Measurements from ENCODE around the gene TAF11. TPM values are rescaled to one million over a fixed set of nuclear protein-coding genes. Genes with fewer than 3 reads are reported as not detected.
"Not testable (repeated sequence)": the region's sequence is repeated elsewhere in the genome, so short reads cannot be mapped to it uniquely, and the experiment has no call there.

TAF11 gene
- total RNA-seq, 1 donor from 2014 or later, result 17.7 TPM

- no peak for DNase-seq (ENCODE audit: low spot score)
These were observed 22.7 kb downstream of the TAF11 start for GRCh38 chr6:34865107-34865506.

- DNase-seq (ENCODE audit: low spot score), result no peak
These were observed 23.8 kb downstream of the TAF11 start for GRCh38 chr6:34864007-34864406.

DNA sequence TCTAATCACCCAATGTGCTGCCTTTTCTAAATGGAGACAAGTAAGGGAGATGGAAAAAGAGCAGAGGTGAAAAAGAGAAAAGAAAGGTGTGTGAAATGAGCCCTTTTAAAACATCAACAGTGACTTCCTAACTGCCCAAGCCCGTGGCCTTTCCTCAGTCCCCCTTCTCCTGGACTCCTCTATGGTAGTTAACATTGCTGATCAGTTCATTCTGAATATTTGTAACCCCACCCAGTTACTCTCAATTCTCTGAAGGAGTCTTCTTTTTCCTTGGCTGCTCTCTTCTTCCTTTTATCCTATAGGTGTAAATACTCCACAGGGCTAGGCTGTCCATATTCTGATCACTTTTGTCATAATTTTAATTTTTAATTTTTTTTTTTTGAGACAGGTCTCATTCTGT lies 27.1 kb downstream of the TAF11 start:
- DNase-seq (ENCODE audit: low spot score), result no peak

DNA sequence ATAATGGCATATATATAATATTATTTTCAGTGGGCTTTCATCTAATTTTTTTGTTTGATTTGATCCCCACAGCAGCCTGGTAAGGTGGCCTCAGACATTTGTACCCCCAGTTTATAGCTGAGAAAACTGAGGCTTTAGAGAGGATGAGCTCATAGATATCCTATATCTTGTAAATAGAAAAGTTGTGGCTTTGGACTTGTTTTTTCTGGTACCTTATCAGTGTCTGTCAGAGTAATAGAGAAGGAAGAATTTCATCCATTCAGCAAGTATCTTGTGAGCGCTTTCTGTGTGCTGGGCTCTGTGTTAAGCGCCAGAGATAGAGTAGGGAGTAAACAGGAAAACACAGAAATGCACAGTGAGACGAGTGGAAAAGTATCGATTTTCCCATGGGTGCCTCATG lies 27.9 kb downstream of the TAF11 start:
- DNase-seq (ENCODE audit: low spot score), result no peak

DNA sequence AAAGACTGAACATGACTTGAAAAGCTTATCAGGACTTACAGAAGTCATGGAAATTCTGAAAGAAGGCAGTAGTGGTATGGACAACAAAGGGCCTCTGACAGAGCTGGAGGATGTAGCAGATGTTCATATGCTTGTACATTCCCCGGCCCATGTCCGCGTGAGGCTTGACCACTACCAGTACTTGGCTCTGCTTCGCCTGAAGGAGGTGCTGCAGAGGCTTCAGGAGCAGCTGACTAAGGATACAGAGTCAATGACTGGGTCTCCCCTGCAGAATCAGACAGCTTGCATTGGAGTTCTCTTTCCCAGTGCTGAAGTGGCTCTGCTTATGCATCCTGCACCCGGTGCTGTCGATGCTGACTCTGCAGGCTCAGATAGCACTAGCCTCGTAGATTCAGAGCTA lies 29.2 kb downstream of the TAF11 start:
- no peak for DNase-seq (ENCODE audit: low spot score)

DNA sequence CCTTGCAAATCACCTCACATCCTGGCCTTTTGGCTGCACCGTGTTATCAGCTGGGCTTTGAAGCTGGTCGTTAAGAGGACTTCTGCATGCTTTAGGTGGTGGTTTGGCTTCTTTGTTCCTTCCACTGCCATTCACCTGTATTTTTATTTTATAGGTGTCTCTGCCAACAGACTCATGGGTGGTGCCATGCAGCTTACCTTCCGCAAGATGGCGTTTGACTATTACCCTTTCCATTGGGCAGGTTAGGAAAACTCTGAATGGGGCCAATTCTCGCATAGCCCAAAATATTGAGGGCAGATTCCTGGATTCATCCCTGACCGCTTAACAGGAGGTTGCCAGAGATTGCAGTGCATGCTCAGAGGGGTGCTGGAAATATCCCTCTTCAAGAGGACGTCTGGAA lies 32.4 kb downstream of the TAF11 start:
- DNase-seq (ENCODE audit: low spot score), result no peak

GRCh38 chr6:34852406-34853085 lies 35.3 kb downstream of the TAF11 start:
- no peak for DNase-seq (ENCODE audit: low spot score)

DNA sequence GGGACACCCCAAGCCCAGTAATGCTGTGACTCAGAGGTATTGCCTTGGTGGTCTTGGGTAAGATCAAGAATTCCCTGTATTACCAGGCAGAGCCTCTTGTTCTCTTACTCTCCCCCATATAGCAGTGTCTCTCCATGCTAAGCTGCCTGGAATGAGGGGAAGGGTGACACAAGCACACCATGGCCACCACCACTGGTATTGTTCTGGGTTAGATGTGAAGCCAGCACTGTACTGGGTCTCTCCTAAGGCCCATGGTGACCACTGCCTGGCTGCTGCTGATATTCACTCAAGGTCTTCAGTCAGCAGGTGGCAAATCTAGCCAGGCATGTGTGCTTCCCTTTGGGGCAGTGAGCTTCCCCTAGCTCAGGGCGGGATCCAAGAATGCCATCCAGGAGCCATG lies 36.5 kb downstream of the TAF11 start:
- DNase-seq (ENCODE audit: low spot score), result no peak

- not testable (repeated sequence) for DNase-seq (ENCODE audit: low spot score)
These were observed 38.8 kb downstream of the TAF11 start for GRCh38 chr6:34849066-34849465.

GRCh38 chr6:34839666-34840352 lies 48.0 kb downstream of the TAF11 start:
- no peak for DNase-seq (ENCODE audit: low spot score)

DNA sequence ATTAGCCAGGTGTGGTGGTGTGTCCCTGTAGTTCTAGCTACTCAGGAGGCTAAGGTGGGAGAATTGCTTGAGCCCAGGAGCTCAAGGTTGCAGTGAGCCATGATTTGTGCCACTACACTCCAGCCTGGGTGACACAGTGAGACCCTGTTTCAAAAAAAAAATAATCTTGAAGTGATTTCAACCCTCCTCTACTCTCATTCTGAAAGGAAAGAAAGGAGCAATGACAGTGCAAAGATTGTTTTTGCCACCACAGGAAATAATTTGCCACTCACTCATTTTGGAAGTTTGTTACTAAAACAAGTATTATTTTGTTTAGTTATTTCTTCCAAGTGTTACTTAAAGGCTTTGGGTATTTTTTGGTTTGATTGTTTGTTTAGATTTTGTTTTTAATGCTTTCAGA lies 50.3 kb downstream of the TAF11 start:
- no peak for DNase-seq (ENCODE audit: low spot score)

DNA sequence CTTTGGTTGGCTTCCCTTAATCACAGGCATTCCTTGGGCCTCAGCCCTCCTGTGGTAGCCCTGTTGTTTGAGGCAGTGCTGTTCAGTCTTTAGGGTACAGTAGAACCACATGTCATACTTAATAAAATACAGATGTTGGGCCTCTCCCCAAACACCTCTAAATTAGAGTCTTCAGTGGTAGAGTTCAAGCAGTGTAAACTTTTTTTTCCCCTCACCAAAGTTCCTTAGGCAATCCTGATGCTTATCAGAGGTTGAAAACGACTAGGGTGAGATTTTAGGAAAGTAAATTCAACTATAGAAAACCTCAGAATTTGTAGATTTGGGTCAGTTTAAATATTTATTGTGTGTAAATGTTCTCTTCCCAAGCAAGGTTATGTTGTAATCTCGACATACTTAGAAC lies 51.4 kb downstream of the TAF11 start:
- DNase-seq (ENCODE audit: low spot score), result no peak

DNA sequence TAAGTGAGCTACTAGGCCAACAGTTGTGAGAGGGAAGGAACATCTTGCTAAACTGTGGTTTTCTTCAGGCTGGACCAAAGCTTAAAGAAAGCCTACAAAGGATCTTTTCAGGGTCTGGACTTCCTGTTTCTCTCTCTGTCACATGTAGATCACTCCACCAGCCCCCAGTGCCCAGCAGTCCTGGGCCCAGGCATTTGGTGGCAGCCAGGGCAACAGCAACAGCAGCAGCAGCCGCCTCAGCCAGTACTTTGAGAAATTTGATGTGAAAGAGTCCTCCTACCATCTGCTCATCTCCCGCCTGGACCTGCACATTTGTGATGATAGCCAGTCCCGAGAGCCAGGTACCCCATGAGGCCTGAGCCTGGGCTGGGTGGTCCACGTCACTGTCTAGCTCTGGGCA lies 51.8 kb downstream of the TAF11 start:
- DNase-seq (ENCODE audit: low spot score), result no peak

- no peak for DNase-seq (ENCODE audit: low spot score)
These were observed 52.9 kb downstream of the TAF11 start for GRCh38 chr6:34834789-34835518.

GRCh38 chr6:34832942-34833341 lies 54.9 kb downstream of the TAF11 start:
- DNase-seq (ENCODE audit: low spot score), result no peak

DNA sequence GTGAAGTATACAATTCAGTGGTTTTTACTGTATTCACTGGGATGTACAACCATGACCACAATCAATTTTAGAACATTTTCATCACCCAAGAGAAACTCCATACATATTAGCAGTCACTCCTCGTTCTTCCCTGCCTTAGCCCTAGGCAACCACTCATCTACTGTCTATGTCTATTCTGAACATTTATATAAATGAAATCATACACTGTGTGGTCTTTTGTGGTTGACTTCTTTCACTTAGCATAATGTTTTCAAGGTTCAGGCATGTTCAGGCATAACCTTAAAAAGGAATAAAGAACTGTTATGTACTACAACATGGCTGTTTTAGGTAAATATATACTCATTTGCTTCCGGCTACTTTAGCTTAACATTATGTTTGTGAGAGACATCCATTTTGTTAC lies 58.7 kb downstream of the TAF11 start:
- no peak for DNase-seq (ENCODE audit: low spot score)

Other genes starting within 250 kb of the TAF11 start
- gene ILRUN, start 191.3 kb downstream of the TAF11 start, total RNA-seq, result 89.5 TPM
- 66.4 TPM for gene SNRPC, start 130.5 kb downstream of the TAF11 start, total RNA-seq
- 10.8 TPM for gene BLTP3A, start 96.0 kb downstream of the TAF11 start, total RNA-seq
- 43.2 TPM for gene ANKS1A, start 1.2 kb upstream of the TAF11 start, total RNA-seq